Panc1 (cell line): ENCODE measurements around the gene SLC26A4.

Experiments used
- CTCF ChIP-seq: fragments of 450-650 bp; IDR thresholded peaks from 2 replicates; pipeline ENCODE4 v1.5.1; 2017; ENCODE audit warnings: mild to moderate bottlenecking
- TCF7L2 ChIP-seq: IDR thresholded peaks from 2 replicates; pipeline ENCODE4 v1.6.1; 2011; ENCODE audit warnings: mild to moderate bottlenecking, low read depth, low read length, inconsistent platforms

- TF ChIP-seq CTCF (no peak), TCF7L2 (no peak)
These were observed 1.3 kb downstream of the SLC26A4 start for GRCh38 chr7:107661865-107662379.
